Smooth muscle cell (in vitro differentiated cells): ENCODE results near the gene ZDHHC23. TPM values are rescaled to one million over a fixed set of nuclear protein-coding genes. Genes with fewer than 3 reads are reported as not detected.

ENCODE experiments used
- DNase-seq: peaks from one replicate; lab custom pipeline; 2025; ENCODE audit not compliant: unreplicated experiment; lab: John Stamatoyannopoulos, UW
- H2AFZ ChIP-seq: fragments of 200-600 bp; sonication (generic); 2 replicates; pipeline ENCODE4 v1.6.0; 2016; ENCODE audit warnings: antibody characterized with exemption, low read depth, mild to moderate bottlenecking
- H3F3A ChIP-seq: fragments of 200-600 bp; sonication (generic); 2 replicates; pipeline ENCODE4 v1.6.0; 2017; ENCODE audit warnings: antibody characterized with exemption, low read depth
- H3K27ac ChIP-seq: fragments of 200-600 bp; sonication (generic); 2 replicates; pipeline ENCODE4 v1.5.1; 2016; ENCODE audit warnings: low read depth, mild to moderate bottlenecking
- H3K27me3 ChIP-seq: fragments of 200-600 bp; sonication (generic); 2 replicates; pipeline ENCODE4 v1.6.1; 2016; ENCODE audit warnings: low read depth, mild to moderate bottlenecking
- H3K36me3 ChIP-seq: fragments of 200-600 bp; sonication (generic); 2 replicates; pipeline ENCODE4 v1.5.1; 2016; ENCODE audit warnings: low read depth
- H3K4me1 ChIP-seq: fragments of 200-600 bp; sonication (generic); 2 replicates; pipeline ENCODE4 v1.5.1; 2016; ENCODE audit warnings: low read depth
- H3K4me2 ChIP-seq: fragments of 200-600 bp; sonication (generic); 2 replicates; pipeline ENCODE4 v1.6.0; 2016; ENCODE audit warnings: mild to moderate bottlenecking
- H3K4me3 ChIP-seq: fragments of 200-600 bp; sonication (generic); 2 replicates; pipeline ENCODE4 v1.5.1; 2016; ENCODE audit warnings: mild to moderate bottlenecking
- H3K79me2 ChIP-seq: fragments of 200-600 bp; sonication (generic); 2 replicates; pipeline ENCODE4 v1.6.0; 2016; ENCODE audit warnings: low read depth, mild to moderate bottlenecking
- H3K9ac ChIP-seq: fragments of 200-600 bp; sonication (generic); 2 replicates; pipeline ENCODE4 v1.6.0; 2016; ENCODE audit warnings: low read depth
- H3K9me3 ChIP-seq: fragments of 200-600 bp; sonication (generic); replicated peaks from 2 replicates; pipeline ENCODE4 v1.5.1; 2016; ENCODE audit warnings: low read depth
- H4K20me1 ChIP-seq: fragments of 200-600 bp; sonication (generic); 2 replicates; pipeline ENCODE4 v1.6.0; 2016; ENCODE audit warnings: low read depth
- WGBS: methylation state at CpG from one replicate; pipeline ENCODE4 v1.1.7; 2016; ENCODE audit warnings: low lambda C conversion rate; 5-methylcytosine and 5-hydroxymethylcytosine counted together
- polyA plus RNA-seq: library from polyadenylated mRNA; unstranded; fragments of >200 nt; fragmentation: Nextera tagmentation; extraction: Ambion mirVana; gene quantifications from 2 replicates; pipeline ENCODE4 v1.2.1, GENCODE V29; 2016
- total RNA-seq: library from RNA; depleted of rRNA; stranded (reverse); fragments of >200 nt; gene quantifications from 2 replicates; pipeline ENCODE4 v1.2.3, GENCODE V29; 2014
- TF ChIP-seq, protein P1 (sequence below): fragments of 200-600 bp; sonication (generic); IDR thresholded peaks from 2 replicates; pipeline ENCODE4 v1.5.1; 2017; ENCODE audit warnings: borderline replicate concordance, mild to moderate bottlenecking, antibody characterized with exemption; ENCODE audit not compliant: insufficient read depth, poor library complexity, severe bottlenecking

Gene ZDHHC23
- total and polyA plus RNA-seq, 2 experiments from 2014 or later: 0.36 TPM; not detected in 1

DNA sequence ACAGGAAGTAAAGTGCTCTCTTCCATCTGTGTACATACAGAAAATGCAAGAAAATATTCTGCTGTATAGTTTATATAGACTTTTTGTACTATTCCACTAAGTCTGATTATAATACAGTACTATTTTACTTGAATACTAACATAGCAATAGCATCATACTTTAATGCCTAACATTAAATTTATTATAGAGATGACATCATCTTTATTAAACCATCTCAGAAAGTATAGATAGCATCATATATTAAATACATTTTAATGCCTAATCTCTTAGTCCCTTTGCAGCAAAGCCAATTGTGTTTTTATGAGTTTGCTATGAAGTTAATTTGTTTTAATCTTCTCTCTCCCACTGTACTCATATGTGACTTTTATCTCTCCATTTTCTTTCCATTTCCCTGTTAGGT is 39.7 kb upstream of the ZDHHC23 start:
- H3F3A ChIP-seq: no peaks in the 10 kb centered on the region
- H3K9ac ChIP-seq: no peak overlapping the region
- H3K4me3 ChIP-seq: no peak overlapping the region
- TF ChIP-seq, protein P1, sequence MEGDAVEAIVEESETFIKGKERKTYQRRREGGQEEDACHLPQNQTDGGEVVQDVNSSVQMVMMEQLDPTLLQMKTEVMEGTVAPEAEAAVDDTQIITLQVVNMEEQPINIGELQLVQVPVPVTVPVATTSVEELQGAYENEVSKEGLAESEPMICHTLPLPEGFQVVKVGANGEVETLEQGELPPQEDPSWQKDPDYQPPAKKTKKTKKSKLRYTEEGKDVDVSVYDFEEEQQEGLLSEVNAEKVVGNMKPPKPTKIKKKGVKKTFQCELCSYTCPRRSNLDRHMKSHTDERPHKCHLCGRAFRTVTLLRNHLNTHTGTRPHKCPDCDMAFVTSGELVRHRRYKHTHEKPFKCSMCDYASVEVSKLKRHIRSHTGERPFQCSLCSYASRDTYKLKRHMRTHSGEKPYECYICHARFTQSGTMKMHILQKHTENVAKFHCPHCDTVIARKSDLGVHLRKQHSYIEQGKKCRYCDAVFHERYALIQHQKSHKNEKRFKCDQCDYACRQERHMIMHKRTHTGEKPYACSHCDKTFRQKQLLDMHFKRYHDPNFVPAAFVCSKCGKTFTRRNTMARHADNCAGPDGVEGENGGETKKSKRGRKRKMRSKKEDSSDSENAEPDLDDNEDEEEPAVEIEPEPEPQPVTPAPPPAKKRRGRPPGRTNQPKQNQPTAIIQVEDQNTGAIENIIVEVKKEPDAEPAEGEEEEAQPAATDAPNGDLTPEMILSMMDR: no peak
- H3K4me2 ChIP-seq: no peak overlapping the region
- H3K9me3 ChIP-seq: no peaks in the 10 kb centered on the region
- no peaks in the 10 kb centered on the region for H3K36me3 ChIP-seq
- no peak overlapping the region for H3K27ac ChIP-seq
- no peak for DNase-seq
- no peaks in the 10 kb centered on the region for H4K20me1 ChIP-seq
- no peaks in the 10 kb centered on the region for H3K79me2 ChIP-seq
- H3K27me3 ChIP-seq: no peaks in the 10 kb centered on the region
- H3K4me1 ChIP-seq: no peaks in the 10 kb centered on the region
- H2AFZ ChIP-seq: no peak overlapping the region

DNA sequence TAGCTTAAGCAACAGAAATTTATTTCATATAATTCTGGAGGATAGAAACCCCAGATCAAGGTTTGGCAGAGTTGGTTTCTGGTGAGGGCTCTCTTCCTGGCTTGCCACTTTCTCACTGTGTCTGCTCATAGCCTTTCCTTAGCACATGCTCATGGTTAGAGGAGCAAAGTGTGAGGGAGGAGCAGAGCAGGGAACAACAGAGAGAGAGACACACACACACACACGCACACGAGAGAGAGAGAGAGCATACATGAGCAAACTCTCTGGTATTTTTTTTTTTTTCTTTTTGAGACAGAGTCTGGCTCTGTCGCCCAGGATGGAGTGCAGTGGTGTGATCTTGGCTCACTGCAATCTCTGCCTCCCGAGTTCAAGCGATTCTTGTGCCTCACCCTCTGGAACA is 36.8 kb upstream of the ZDHHC23 start:
- H3K27ac ChIP-seq: no peak overlapping the region
- H4K20me1 ChIP-seq: no peaks in the 10 kb centered on the region
- H3K36me3 ChIP-seq: no peaks in the 10 kb centered on the region
- no peak overlapping the region for H3K4me2 ChIP-seq
- TF ChIP-seq, protein P1: no peak
- no peaks in the 10 kb centered on the region for H3K79me2 ChIP-seq
- H3K4me3 ChIP-seq: no peak overlapping the region
- 73% methylated on average over 5 of the region's 5 CpGs for WGBS
- H3K27me3 ChIP-seq: no peaks in the 10 kb centered on the region
- no peak for DNase-seq
- no peaks in the 10 kb centered on the region for H3K9me3 ChIP-seq
- H2AFZ ChIP-seq: no peak overlapping the region
- no peaks in the 10 kb centered on the region for H3K4me1 ChIP-seq
- no peaks in the 10 kb centered on the region for H3F3A ChIP-seq
- H3K9ac ChIP-seq: no peak overlapping the region

DNA sequence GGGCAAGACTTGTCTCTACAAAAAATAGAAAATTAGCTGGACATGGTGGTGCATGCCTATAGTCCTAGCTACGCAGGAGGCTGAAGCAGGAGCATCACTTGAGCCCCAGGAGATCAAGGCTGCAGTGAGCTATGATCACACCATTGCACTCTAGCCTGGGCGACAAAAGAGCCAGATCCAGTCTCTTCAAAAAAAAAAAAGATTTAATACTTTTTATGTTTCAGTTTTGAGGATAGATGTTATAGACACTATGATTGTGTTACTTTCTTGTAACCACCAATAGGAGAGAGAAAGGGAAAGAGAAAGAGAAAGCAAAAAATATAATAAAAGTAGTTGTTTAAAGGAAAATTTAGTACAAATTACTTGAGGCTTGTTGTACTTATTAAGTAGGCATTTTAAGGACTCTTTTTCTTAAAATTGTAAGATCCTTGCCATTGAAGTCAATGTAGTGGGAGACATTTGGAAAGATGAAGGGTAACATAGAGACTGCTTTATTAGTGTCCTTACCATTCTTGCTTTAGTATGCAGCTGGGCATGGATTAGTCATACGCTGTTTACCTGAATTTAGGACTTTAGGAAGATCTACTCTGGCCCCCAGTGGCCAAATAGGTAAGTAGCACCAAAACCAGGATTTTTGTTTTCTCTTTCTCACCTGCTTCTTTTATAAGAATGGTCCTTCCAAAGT is 35.1 kb upstream of the ZDHHC23 start:
- Histone ChIP-seq H3K4me3 (no peak overlapping the region), H2AFZ (no peak overlapping the region), H4K20me1 (no peaks in the 10 kb centered on the region), H3K9ac (no peak overlapping the region), H3K36me3 (no peaks in the 10 kb centered on the region), H3K9me3 (no peaks in the 10 kb centered on the region), H3K4me1 (no peaks in the 10 kb centered on the region), H3K27me3 (no peaks in the 10 kb centered on the region), H3K4me2 (no peak overlapping the region), H3F3A (no peaks in the 10 kb centered on the region), H3K27ac (no peak overlapping the region), H3K79me2 (no peaks in the 10 kb centered on the region)
- no peak for DNase-seq
- TF ChIP-seq, protein P1: peak; percentile 49
- 67% methylated on average over 3 of the region's 3 CpGs for WGBS

DNA sequence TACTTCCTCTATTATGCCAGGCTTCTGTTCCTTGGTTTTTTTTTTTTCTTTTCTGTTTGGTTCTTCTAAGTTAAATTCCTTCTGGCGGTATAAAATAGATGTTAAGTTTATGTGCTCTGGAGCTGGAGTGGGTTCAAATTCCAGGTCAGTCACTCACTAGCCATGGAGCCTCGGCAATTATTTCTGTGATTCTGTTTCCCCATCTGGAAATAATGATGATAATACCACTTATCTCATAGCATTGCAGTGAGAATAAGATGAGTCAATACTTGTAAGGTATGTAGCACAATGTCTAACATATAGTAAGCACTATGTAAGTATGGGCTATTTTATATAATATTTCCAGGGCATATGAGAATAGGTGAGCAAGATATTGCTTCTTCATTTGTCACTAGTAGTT is 33.2 kb upstream of the ZDHHC23 start:
- WGBS: 63% methylated on average over 2 of the region's 2 CpGs
- no peaks in the 10 kb centered on the region for H3K27me3 ChIP-seq
- no peaks in the 10 kb centered on the region for H3K4me1 ChIP-seq
- H3K36me3 ChIP-seq: no peaks in the 10 kb centered on the region
- H3K27ac ChIP-seq: no peak overlapping the region
- TF ChIP-seq, protein P1: no peak
- H4K20me1 ChIP-seq: no peaks in the 10 kb centered on the region
- DNase-seq: no peak
- no peak overlapping the region for H3K9ac ChIP-seq
- no peak overlapping the region for H3K4me2 ChIP-seq
- H2AFZ ChIP-seq: no peak overlapping the region
- H3K79me2 ChIP-seq: no peaks in the 10 kb centered on the region
- H3K9me3 ChIP-seq: no peaks in the 10 kb centered on the region
- no peaks in the 10 kb centered on the region for H3F3A ChIP-seq
- H3K4me3 ChIP-seq: no peak overlapping the region
